ENCODE measurements around the gene PSMB10.

DNA sequence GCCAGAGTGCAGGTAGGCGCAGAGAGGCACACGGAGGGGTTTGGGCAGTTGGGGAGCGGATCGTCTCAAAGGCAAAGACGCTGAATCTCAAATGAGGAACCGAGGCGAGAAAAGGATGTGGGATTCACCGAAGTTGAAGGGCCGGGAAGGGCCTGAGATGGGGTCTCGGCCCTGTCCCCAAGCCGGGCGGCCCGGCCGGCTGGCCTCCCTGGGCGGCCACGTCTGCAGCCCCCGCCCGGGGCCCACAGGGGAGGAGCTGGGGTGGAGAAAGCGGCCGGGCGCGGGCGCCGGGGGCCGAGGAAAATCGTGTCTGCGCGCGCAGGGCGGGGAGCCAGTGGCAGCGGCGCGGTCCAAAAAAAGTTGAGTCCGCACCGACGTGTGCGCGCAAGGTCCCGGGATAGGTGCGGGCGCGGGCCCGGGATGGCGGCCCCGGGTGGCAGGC is 31.3 kb upstream of the PSMB10 start:
- TF ChIP-seq, protein P1, sequence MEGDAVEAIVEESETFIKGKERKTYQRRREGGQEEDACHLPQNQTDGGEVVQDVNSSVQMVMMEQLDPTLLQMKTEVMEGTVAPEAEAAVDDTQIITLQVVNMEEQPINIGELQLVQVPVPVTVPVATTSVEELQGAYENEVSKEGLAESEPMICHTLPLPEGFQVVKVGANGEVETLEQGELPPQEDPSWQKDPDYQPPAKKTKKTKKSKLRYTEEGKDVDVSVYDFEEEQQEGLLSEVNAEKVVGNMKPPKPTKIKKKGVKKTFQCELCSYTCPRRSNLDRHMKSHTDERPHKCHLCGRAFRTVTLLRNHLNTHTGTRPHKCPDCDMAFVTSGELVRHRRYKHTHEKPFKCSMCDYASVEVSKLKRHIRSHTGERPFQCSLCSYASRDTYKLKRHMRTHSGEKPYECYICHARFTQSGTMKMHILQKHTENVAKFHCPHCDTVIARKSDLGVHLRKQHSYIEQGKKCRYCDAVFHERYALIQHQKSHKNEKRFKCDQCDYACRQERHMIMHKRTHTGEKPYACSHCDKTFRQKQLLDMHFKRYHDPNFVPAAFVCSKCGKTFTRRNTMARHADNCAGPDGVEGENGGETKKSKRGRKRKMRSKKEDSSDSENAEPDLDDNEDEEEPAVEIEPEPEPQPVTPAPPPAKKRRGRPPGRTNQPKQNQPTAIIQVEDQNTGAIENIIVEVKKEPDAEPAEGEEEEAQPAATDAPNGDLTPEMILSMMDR (IDR thresholded peaks at IDR 0.05) = no peak
- TF ChIP-seq EP300 (IDR thresholded peaks at IDR 0.05) = no peak

Data from upper lobe of left lung (tissue), 4 donors.